Gastrocnemius medialis (tissue), 4 donors: Measurements from ENCODE around the gene DOCK10. TPM values are rescaled to one million over a fixed set of nuclear protein-coding genes. Genes with fewer than 3 reads are reported as not detected.

ENCODE experiments used
- ATAC-seq, 2 donors: fragments of 150-250 bp; one replicate each; pipeline ENCODE4 v1.9.1; 2016
- DNase-seq, 2 donors: peaks; one replicate each; pipeline ENCODE4 v3.0.0-alpha.2; 2019
- H3K27ac ChIP-seq, 4 donors: fragments of 200-600 bp; sonication (generic); 1 replicate in 1 of 4; 2 replicates in 3 of 4; pipeline ENCODE4 v1.5.1; 2016 to 2018; ENCODE audit warnings: mild to moderate bottlenecking in 2 of 4, moderate library complexity in 1 of 4
- H3K27me3 ChIP-seq, 3 donors: fragments of 200-600 bp; sonication (generic) in 2 of 3; 1 replicate in 1 of 3; 2 replicates in 2 of 3; pipeline versions ENCODE4 v1.5.1 to v1.6.0; 2016 to 2019; ENCODE audit warnings: mild to moderate bottlenecking in 1 of 3, moderate library complexity in 1 of 3
- H3K36me3 ChIP-seq, 2 donors: fragments of 200-600 bp; sonication (generic) in 1 of 2; one replicate each; pipeline ENCODE4 v1.5.1; 2017 to 2018
- H3K4me1 ChIP-seq, 2 donors: fragments of 200-600 bp; sonication (generic) in 1 of 2; one replicate each; pipeline ENCODE4 v1.5.1; 2016 to 2017; ENCODE audit warnings: mild to moderate bottlenecking in 2 of 2
- H3K4me3 ChIP-seq, 4 donors: fragments of 200-600 bp; sonication (generic) in 3 of 4; 1 replicate in 1 of 4; 2 replicates in 3 of 4; pipeline ENCODE4 v1.5.1; 2016 to 2019; ENCODE audit warnings: mild to moderate bottlenecking in 2 of 4
- H3K9me3 ChIP-seq, 3 donors: fragments of 200-600 bp; sonication (generic) in 2 of 3; 1 replicate in 1 of 3; 2 replicates in 2 of 3; pipeline ENCODE4 v1.5.1; 2016 to 2019
- POLR2A ChIP-seq, 2 donors: fragments of 450-650 bp; IDR thresholded peaks; one replicate each; pipeline ENCODE4 v1.6.1; 2017; ENCODE audit warnings: antibody characterized with exemption in 2 of 2, mild to moderate bottlenecking in 2 of 2, moderate library complexity in 2 of 2
- in situ Hi-C, 4 donors: fragments of 200-750 bp; cut with MboI; loops; one replicate each; pipeline versions ENCODE4 v1.15.0 to v1.8.0; 2017; ENCODE audit warnings: low sequenced_read_pairs in 4 of 4
- intact Hi-C: fragments of 100-400 bp; cut with DNase I; formaldehyde crosslinking; loops from one replicate; pipeline ENCODE4 v1.15.1; 2023; ENCODE audit warnings: low total_unique reads
- total RNA-seq, 4 donors: library from RNA; depleted of rRNA; stranded (reverse); fragments of >200 nt; gene quantifications; one replicate each; pipeline versions ENCODE4 v1.1.0 to v1.2.3, GENCODE V29; 2016
- TF ChIP-seq, protein P1 (sequence below), 5 experiments: fragments of 450-650 bp in 3 of 5; fragments of 200-600 bp in 2 of 5; sonication (generic) in 2 of 5; IDR thresholded peaks in 4 of 5; conservative IDR thresholded peaks in 1 of 5; 1 replicate in 4 of 5; 2 replicates in 1 of 5; pipeline ENCODE4 v1.5.1; 2016 to 2019; ENCODE audit warnings: antibody characterized with exemption in 5 of 5, mild to moderate bottlenecking in 3 of 5, moderate library complexity in 3 of 5

DOCK10 gene
- total RNA-seq, 4 donors from 2014 or later = 0.97 to 1.9 (median 1.4) TPM

DNA sequence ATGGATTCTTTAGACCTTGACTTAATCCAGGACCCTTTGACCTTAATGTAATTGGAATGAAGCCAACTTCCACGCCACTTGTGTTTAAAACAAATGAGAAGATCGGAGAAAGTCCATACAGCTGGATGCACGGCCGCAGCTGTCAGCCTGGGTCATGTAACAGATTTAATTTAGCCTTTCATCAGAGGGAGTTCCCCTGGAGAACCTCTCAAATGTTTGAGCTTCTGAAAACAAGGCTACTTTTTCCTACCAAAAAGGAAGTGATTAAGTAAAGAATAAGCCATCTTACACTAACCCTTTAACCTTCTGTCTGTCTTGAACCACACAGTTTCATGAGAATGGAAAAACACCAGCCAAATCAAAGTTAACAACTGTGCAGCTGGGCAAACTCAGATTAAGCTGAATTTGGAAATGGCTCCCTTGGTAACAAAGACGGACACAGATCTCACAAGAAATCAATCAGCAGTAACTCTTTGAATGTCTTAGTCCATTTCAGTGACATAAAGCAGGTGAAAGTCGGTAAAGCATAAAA is 103.6 kb downstream of the DOCK10 start:
- no peaks in the 10 kb centered on the region for H3K36me3 ChIP-seq
- no peaks in the 10 kb centered on the region for H3K27me3 ChIP-seq
- no peak overlapping the region for H3K27ac ChIP-seq
- no peaks in the 10 kb centered on the region for H3K9me3 ChIP-seq
- no peak for TF ChIP-seq POLR2A (IDR thresholded peaks at IDR 0.05)
- TF ChIP-seq, protein P1, sequence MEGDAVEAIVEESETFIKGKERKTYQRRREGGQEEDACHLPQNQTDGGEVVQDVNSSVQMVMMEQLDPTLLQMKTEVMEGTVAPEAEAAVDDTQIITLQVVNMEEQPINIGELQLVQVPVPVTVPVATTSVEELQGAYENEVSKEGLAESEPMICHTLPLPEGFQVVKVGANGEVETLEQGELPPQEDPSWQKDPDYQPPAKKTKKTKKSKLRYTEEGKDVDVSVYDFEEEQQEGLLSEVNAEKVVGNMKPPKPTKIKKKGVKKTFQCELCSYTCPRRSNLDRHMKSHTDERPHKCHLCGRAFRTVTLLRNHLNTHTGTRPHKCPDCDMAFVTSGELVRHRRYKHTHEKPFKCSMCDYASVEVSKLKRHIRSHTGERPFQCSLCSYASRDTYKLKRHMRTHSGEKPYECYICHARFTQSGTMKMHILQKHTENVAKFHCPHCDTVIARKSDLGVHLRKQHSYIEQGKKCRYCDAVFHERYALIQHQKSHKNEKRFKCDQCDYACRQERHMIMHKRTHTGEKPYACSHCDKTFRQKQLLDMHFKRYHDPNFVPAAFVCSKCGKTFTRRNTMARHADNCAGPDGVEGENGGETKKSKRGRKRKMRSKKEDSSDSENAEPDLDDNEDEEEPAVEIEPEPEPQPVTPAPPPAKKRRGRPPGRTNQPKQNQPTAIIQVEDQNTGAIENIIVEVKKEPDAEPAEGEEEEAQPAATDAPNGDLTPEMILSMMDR (IDR thresholded peaks at IDR 0.05 in 4 of 5, conservative IDR thresholded peaks at IDR 0.05 in 1 of 5) = no peak
- ATAC-seq = no peak
- in situ Hi-C loops = no loop called here
- DNase-seq = no peak
- peak overlapping the region in 1 of 4 donors; percentile 2 for H3K4me3 ChIP-seq
- H3K4me1 ChIP-seq = peaks cover 12% of the 10 kb centered on the region in 2 donors
- intact Hi-C loops = no loop called here

DNA sequence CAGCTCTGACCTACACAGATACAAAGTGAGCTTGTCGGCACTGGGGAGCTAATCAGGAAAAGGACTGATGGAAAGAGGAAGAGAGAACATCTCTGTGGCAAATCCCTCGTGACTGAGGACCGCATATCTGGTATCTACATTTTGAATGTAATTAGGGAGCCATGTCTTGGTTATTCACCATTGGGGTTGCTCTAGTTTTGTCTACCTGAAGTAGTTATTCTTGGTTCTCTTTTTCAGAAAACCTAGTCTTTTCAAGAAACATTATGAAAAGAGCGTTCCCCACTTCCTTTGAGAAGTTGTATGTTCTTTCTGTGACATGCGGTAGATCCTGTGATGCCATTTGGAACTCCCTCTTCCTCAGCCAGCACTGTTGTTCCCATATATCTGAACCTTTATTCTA is 104.4 kb downstream of the DOCK10 start:
- no peak for TF ChIP-seq POLR2A (IDR thresholded peaks at IDR 0.05)
- TF ChIP-seq, protein P1 (IDR thresholded peaks at IDR 0.05 in 4 of 5, conservative IDR thresholded peaks at IDR 0.05 in 1 of 5) = no peak
- in situ Hi-C loops (no loop called here), intact Hi-C loops (no loop called here)
- no peaks in the 10 kb centered on the region for H3K9me3 ChIP-seq
- no peak for ATAC-seq
- no peak for DNase-seq
- no peak overlapping the region for H3K4me3 ChIP-seq
- peaks cover 12% of the 10 kb centered on the region in 2 donors for H3K4me1 ChIP-seq
- no peaks in the 10 kb centered on the region for H3K27me3 ChIP-seq
- H3K27ac ChIP-seq = no peak overlapping the region
- no peaks in the 10 kb centered on the region for H3K36me3 ChIP-seq

DNA sequence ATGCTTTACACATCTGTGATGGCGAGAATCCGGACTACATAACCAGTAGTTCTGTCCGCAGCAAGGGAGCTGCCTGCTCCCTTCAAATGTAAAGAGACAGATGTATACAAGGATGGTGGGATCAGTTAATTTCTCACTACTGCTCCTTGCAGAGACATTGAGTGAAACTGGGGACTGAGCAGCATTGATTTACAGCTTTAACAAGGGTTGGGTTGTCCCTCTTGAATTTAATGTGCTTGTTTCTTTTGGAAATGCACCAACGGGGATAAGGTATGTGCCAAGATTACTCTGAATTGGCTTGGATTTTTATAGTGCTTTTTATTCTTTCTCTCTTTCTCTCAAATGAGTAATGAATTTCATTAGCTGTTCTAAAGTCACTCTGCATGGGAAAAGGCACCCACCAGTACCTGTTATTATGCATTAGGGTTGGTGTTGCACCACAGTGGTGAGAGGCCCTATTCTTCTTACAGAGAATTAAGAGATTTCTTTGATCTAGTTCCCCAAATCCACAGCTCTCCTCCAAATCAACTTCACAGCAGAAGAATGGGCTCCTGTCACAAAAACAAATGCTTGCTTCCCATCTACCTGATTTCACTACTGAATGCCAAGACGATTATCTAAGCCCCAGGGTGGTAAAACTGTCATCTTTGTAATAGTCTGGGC is 107.6 kb downstream of the DOCK10 start:
- ATAC-seq = no peak
- DNase-seq = no peak
- in situ Hi-C loops (no loop called here), intact Hi-C loops (loop anchor here (5.0 kb wide), 1 partner anchor 68 kb away; no protein-coding TSS in a partner anchor)
- Histone ChIP-seq H3K4me1 (peaks cover 16 to 32% of the 10 kb centered on the region in 2 donors), H3K27ac (no peak overlapping the region), H3K36me3 (no peaks in the 10 kb centered on the region), H3K27me3 (no peaks in the 10 kb centered on the region), H3K4me3 (no peak overlapping the region), H3K9me3 (no peaks in the 10 kb centered on the region)
- TF ChIP-seq, protein P1 (IDR thresholded peaks at IDR 0.05 in 4 of 5, conservative IDR thresholded peaks at IDR 0.05 in 1 of 5) = no peak
- TF ChIP-seq POLR2A (IDR thresholded peaks at IDR 0.05) = no peak

DNA sequence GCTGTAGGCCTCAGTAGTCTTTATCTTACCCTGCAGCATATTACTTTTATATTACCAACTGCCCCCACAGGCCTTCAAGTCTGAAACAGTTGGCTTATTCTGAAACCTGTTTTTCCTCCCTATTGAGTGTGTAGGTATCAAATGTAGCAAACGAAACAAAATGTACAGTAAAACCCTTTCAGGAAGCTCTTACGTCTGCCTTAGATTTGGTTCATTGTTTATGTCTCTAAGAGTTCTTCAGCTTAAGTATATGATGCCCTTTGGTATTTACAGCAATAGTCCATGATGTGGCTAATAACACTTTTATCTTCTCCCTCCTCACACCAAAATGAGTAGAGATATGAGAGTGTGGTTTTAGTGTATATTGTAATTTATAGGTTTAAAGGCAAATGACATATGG is 108.8 kb downstream of the DOCK10 start:
- TF ChIP-seq, protein P1 (IDR thresholded peaks at IDR 0.05 in 4 of 5, conservative IDR thresholded peaks at IDR 0.05 in 1 of 5) = no peak
- TF ChIP-seq POLR2A (IDR thresholded peaks at IDR 0.05) = no peak
- ATAC-seq (no peak), DNase-seq (no peak)
- intact Hi-C loops (loop anchor here (5.0 kb wide), 1 partner anchor 69 kb away; no protein-coding TSS in a partner anchor), in situ Hi-C loops (no loop called here)
- no peak overlapping the region for H3K4me3 ChIP-seq
- no peaks in the 10 kb centered on the region for H3K9me3 ChIP-seq
- no peaks in the 10 kb centered on the region for H3K27me3 ChIP-seq
- no peak overlapping the region for H3K27ac ChIP-seq
- no peaks in the 10 kb centered on the region for H3K36me3 ChIP-seq
- peaks cover 13 to 25% of the 10 kb centered on the region in 2 donors for H3K4me1 ChIP-seq
